Right lung (tissue), 5 donors: ENCODE results near the gene FOXN3. TPM values are rescaled to one million over a fixed set of nuclear protein-coding genes. Genes with fewer than 3 reads are reported as not detected.
"Not testable (repeated sequence)": the region's sequence is repeated elsewhere in the genome, so short reads cannot be mapped to it uniquely, and the experiment has no call there.

Experiments used
- DNase-seq, 2 donors: peaks; one replicate each; pipeline ENCODE4 v3.0.0-alpha.2; 2013
- polyA plus RNA-seq, 5 donors: library from polyadenylated mRNA; unstranded; fragments of 120-200 nt; gene quantifications; one replicate each; pipeline versions ENCODE4 v1.2.1 to v1.2.3, GENCODE V29; 2013; ENCODE audit warnings: inconsistent platforms in 1 of 5, low replicate concordance in 1 of 5; ENCODE audit not compliant: insufficient read length in 5 of 5, insufficient read depth in 1 of 5

FOXN3 gene
- polyA plus RNA-seq, 5 donors, result 34.0 to 48.1 (median 45.4) TPM

DNA sequence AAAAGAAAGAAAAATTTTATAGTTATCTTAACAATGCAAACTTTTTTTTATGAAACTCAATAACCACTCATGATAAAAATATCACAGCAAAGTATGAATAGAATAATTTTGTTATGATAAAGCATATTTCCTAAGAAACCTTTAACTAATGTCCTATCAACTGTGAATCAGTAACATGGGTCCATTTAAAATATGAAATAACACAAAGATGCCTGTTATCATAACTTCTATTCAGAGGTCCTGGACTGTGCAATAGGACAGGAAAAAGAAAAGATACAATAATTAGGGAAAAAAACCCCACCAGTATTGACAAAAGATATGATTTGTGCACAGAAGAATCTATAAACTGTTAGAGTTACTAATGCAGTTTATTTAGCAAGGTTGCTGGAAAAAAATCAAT, 245.4 kb downstream of the FOXN3 start:
- no peak for DNase-seq

DNA sequence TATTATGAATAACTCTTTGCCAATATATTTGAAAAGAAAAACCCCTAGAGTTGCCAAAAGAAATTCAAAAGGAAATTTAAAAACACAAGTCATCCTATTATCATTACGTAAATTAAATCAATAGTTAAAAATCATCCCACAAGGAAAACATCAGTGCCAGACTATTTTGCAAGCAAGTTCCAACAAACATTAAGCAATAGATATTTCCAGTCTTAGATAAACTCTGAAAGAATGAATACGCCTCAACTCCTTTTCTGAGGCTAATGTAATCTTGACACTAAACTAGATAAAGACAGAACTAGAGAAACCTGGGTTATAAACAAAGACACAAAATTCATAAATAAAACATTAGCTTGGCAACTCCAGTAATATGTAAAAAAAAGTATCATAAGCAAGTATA, 245.9 kb downstream of the FOXN3 start:
- DNase-seq, result peak in 1 of 2 donors; percentile 55

DNA sequence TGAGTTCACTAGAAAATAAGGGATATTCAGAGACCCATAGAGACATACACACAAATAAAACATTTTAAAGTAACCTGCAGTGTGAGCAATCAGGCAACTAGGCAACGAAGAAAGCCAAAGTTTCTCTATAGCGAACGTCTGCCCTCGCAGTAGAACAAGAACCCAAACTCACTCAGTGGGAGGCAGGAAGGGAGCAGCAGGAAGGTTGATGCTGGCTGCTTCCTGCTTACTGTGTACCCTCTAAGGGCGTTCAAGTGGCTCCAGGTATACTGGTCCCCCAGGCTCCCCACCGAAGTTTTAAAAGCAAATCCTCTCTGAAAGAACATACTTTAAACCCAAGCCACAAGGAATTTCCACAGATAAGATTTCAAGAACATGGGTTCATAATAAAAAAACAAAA, 249.3 kb downstream of the FOXN3 start:
- DNase-seq, result no peak

DNA sequence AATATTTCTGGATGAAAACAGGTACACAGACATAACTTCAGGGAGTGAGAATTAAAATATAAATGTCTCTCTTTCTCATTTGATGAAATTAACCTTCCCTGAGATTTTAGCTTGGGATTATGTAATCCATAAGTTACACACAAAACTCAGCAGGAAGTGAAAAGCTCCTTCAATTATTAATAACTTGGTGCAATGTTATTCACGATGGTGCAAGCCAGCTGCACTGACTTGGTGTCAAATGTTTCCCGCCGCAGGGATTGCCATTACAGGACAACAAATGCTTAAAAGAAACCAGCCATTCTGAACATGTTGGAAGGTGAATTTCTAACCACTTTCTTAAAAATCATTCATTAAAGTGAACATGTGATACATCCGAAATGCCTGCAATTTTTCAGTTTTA, 250.4 kb downstream of the FOXN3 start:
- no peak for DNase-seq

DNA sequence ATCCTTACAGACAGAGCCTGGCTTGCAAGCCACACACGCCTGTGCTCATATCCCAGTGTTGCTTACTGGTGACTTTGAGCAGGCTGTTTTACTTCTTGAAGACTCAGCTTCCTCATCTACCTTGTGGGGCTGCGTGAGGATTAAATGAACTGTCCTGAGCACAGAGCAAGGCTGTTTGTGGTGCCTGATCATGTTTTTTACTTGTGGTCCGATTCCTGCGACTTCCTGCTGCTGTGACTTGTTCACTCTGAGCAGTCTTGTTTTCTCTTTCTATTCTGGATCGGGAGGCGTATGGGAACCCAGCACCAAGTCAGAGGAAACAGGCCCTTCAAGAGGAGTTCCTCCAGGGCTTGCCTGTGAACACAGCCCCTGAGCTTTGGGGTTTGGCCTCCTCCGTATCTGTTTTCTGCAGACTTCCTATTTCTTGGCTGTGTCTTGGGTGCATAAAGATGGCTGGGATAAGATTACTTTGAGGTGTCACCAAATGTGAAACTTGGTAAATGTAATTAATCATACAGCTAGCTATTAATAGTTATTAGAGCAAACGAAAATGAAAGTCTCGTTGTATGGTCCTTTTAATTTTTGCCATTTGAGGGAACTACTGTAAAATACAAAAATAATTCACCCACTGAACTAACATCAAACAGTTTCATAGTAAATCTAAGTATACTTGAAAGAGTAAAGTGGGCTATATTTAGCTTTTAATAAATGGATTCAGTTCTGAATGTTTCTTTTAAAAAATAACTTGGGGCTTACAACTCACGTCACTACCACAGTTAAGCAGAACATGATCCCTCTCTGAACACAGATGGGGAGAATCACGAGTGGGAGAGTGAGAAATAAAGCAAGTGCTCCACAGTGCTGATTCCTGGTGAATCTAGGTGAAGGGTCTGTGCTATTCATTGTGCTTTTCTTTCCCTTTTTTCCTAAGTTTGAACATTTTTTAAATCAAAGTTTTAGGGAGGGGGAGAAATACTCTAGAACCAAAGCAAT, 251.5 kb downstream of the FOXN3 start:
- DNase-seq, result peak in 1 of 2 donors; percentile 20

DNA sequence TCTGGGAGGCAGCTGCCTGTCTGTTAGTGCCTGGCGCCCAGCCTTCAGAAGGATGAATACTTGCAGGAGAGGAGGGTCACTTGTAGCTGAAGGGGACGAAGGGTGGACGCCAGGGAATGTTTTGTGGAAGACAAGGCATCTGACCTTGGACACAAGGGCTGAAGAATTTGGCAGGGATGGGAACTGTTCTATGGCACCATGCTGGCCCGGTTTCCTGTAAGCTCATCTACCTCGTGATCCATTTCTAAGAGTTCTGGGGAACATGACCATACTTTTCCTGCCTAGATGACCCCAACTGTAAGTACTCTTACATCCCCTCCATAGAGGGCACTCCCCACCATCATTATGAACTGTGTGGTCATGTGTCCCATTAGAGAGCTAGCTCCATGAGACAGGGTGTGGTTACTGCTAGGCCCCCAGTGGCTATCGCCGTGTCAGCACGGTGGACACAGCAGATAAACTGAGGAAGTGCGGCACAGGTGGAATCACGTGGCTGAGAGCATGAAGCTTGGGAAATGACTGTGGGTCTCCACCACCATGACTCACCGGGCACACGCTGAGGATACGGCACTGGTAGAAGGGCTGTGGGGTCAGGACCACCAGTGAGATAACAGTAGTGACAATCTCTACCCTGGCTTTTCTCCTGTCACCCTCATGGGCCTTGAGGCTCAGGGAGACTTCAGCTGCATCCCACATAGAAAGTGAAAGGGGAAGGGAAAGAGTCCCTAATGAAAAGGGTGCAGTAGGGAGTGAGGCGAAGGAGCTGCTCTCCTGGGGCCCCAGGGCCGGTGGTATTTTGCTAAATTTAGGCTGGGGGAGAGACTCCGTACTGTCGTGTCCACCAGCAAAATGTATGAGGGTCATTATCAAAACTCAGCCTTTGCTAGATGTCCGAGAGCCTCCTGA, 252.6 kb downstream of the FOXN3 start:
- no peak for DNase-seq

DNA sequence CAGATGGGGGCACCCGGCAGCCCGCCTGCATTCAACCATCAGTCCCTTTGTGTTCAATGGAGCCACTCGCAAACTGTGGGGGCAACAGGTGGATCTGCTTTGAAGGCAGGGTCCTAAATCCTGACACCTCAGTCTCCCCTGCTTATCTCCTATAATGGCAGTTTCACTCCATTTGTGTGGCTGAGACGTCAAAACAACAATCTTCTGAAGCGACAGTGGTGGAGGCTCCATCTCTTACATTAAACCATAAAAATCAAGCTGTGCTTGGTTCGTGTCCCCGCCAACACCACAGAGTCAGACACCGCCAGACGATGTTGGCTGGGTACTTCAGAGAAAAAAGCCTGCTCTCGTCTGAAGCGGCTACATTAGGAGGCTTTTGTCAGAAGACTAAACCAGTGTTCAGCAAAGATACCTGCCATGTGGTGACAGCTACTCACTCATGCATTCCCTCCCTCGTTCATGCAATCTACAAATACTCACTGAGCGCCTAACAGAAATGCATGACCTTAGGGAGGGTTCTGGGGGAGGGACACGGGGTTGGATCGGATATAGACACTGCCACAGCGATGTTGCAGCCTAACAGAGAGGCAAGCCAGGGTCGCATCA, 253.9 kb downstream of the FOXN3 start:
- DNase-seq, result no peak

DNA sequence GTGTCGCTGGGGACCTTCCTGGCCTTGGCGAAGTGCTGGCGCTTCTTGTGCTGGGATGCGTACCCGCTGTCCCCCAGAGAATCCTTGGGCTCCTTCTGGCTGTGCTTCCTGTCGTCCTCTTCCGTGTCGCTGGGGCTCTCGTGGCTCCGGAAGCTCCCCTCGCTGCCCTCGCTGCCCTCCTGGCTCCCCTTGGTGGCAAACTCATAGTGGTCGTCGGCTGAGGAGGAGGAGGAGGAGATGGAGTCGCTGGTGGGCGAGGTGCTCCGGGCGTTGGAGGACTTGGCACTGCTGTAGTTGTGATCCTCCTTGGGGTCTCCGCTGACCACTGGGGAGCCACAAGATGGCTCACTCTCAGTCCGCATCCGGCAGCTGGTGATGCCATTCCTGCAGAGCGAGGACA, 254.4 kb downstream of the FOXN3 start:
- no peak for DNase-seq

DNA sequence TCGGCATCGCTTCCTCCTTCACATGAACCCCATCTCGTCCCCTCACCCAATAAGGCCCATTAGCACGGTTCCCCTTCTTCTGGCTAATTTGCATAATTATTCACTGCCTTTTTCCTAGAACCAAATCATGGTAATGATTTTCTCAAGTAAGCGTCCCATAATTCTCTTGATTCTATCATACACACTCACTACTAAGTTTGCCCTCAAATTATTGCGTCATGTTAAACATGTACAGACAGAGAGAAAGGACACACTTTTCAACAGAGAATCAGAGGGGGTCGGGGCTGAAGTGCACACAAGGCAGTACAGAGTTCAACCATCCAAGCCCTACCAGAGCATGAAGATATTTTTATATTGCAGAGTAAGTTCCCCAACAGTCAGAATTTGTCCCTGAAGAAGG, 256.6 kb downstream of the FOXN3 start:
- no peak for DNase-seq

DNA sequence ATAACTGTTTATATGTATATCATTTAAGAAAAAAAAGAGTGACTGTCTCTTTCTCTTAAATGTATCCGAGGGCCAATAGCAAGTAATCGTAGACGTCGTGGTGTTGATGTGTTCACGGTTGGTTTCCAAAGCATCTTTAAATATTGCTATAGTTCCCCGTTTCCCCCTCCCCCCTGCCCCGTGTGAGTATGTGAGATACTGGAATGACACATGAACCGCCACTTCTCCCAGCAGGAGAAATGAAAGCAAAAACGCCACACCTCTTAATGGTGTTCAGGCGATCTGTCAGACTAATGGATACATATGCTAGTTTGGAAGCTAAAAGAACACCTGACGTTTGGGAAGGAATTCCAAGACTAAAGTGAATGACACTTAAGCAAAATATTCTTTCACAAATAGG, 258.3 kb downstream of the FOXN3 start:
- DNase-seq, result no peak

DNA sequence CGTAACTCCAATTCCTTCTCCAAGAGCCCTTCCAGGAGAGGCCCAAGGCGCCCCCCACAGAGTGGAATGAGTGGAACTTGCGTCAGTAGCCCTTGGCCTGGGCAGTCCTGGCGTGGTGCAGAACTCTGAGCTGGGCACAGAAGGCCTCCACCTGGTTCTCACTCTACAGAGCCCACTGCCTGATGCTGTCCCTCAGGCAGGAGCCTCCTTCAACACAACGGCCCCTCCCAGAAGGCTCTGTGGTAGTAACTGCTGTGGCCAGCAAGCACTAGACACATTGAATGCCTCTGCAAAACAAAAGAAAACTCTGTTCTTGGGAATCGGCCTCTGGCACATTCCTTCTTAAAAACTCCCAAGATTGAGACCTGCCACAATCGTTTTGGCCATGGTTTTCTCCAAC, 258.9 kb downstream of the FOXN3 start:
- not testable (repeated sequence) for DNase-seq

DNA sequence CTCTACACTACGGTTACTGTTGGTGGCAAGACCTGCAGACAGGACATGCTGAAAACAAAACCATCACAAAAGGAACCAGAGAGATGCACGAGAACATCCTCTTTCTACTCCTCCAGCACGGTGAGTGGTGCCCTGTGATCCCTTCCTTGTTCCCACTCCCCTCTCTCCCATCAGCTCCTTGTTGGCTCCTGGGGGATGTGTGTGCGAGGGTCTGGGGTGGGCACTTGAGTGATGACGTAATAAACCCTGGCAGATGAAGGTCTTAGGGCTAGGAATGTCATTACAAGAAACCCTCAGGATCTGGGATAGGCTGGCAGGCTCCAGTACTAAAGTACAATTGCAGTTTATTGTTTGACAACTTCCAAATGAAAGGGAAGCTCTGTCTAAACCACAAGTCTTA, 261.5 kb downstream of the FOXN3 start:
- DNase-seq, result no peak

DNA sequence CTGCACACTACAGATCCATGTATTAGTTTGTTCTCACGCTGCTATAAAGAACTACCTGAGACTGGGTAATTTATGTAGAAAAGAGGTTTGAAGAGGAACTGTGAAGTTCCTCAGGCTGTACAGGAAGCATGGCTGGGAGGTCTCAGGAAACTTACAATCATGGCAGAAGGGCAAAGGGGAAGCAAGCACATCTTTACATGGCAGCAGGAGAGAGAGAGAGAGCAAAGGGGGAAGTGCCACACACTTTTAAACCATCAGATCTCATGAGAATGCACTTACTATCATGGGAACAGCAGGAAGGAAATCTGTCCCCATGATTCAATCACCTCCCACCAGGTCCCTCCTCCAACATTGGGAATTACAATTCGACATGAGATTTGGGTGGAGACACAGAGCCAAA, 265.3 kb downstream of the FOXN3 start:
- DNase-seq, result not testable (repeated sequence)

DNA sequence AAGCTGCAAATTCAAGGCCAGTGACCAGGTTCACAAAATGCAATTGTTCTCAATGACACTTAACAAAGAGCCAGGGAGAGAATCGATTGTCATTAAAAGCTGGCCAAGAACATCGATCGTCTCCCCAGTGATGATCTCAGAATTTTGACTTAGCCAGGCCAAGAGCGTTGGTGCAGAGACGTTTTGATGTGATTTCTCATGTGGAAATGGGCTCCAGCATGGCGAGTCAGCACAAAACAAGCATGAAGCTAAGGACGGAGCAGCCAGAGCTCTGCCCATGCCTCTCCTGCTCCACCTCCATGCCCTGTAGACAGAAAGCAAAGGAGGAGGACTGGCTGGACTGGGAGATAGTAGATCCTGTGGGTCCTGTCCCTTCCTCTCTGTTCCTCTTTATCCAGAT, 270.8 kb downstream of the FOXN3 start:
- DNase-seq, result no peak

DNA sequence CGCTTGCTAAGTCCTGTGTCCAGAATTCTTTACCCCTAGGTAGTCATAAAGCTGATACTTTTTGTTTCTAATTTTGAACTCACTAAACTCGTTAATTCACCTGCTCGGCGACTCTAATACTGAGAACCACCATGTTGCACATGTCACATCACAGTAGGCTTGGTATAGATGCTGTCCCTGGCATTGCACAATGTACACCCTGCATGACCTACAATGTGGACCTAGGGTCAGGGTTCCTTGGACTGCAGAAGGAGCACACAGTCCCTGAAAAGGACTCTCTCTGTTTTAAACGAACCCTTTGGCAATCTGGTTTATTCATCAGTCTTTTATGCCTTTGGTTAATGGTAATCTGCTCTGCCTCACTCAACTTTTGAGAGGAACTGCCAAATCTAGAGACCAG, 272.4 kb downstream of the FOXN3 start:
- DNase-seq, result no peak

DNA sequence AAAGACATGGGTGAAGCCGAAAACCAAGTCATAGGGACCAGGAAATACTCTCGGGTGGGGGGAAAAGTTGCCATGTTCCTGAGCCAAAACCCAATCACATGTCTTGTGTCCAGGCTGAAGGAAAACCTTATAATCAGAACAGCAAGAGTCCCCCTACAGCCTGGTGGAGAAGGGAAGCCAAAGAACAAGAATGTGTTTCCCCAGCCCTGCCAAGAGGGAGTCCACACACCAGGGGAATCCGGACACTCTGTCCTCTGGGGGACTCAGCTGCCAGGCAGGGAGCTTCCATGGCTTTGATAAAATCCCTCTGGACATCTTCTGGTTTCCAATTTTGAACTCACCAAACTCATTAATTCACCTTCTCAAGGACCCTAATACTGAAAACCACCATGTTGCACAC, 273.0 kb downstream of the FOXN3 start:
- no peak for DNase-seq

DNA sequence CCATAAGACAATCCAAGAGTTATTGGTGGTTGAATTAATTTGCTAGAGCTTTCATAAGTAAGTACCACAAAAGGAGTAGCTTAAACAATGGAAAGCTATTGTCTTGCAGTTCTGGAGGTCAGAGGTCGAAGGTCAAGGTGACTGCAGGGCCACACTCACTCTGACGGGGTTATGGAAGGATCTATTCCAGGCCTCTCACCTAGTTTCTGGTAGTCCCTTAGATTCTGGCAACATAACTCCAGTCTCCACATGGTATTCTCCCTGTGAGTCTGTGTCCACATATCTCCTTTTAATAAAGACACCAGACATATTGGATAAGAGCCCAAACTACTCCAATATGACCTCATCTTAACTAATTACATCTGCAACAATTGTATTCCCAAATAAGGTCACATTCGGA, 273.4 kb downstream of the FOXN3 start:
- DNase-seq, result no peak

DNA sequence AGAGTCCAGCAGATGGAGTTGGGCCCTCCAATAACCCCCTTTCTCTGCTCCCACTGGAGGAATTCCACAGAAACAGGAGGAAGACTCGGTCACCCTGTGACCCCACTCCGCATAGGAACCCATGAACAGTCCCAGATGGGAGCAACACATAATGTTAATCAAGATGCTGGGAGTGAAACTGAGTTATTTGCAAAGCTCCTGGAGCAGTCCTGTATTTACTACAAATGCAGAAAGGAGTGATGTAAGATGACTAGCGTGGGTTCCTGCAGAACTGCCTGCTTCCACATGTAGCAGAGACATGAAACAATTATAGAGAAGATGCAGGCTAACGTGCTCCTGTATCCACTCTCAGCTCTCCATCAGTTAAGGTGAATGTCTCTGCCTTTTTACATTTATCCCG, 274.7 kb downstream of the FOXN3 start:
- no peak for DNase-seq

DNA sequence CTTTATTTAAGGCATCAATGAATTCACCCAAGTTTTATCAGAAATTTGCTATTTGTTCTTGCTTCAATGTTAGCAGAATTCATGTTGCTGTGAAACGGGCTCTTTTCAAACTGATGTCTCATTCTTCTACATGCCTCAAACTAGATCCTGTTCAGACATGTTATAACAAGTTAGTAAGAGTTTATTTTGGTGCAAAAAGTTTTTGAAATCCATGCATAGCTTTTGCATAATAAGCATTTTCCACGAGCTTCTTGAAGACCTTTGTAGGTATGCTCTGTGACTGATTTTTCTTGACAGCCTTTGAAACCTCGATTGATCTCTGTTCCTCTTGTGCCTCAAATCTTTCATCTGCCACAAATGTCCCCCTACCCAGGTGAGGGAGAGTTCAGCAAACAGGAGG, 275.2 kb downstream of the FOXN3 start:
- DNase-seq, result no peak

DNA sequence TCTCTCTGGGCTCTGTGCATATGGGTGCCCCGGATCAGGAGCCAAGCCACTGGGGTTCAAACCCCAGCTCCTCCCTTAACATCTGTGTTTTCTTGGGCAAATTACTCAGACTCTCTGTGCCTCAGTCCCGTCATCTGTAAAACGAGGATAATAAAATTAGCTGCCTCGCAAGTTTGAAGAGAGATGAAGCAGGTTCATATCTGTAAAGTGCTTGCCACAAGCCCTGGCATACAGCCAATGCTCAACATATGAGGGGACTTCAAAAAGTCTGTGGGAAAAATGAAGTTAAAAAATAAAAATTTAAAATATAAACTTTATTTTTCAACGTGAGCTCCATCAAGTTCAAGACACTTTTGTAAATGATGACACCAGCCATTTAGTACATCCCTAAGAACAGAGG, 276.7 kb downstream of the FOXN3 start:
- DNase-seq, result no peak

DNA sequence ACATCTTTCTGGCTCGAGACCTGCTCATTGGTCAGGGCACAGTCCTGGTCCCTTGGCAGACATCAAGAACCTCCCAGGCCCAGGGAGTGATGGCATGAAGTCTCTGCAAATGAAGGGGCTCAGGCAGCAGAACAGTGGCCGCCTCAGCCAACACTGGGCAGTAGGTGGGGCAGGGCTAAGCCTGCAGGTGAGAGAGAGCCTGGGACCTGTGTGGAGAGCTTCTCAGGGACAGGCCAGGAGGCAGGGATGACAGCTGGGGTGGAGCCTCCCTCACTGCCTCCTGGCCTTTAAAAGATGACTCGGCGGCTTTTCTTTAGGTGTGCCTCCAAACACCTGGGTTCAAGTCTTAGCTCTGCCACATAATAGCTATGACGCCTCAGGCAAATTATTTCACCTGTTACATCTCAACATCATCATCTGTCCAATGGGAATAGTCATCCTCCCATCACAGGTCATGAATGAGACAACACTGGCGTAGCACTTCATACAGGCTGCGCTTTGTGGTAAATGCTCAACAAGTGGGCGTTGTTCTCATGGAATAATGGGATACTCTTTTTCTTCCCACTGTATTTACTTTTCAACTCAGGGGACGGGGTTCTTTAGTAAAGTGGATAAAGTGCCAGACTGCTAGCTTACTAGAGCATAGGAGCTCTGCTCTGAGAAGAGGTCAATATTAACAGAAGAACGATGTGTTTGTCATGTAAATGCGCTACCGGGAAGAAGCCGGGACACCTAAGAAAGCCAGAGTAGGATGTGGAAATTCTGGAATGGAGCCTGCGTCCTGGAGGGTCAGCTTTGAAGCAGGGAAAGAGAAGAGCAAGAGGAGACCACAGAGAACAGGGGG, 277.4 kb downstream of the FOXN3 start:
- no peak for DNase-seq
